Amygdala (tissue), 56 donors: ENCODE measurements around the gene BICDL2.

Experiments
- DNase-seq, 56 donors: peaks; one replicate each; lab custom pipeline; 2025; lab: John Stamatoyannopoulos, UW

The BICDL2 gene

DNA sequence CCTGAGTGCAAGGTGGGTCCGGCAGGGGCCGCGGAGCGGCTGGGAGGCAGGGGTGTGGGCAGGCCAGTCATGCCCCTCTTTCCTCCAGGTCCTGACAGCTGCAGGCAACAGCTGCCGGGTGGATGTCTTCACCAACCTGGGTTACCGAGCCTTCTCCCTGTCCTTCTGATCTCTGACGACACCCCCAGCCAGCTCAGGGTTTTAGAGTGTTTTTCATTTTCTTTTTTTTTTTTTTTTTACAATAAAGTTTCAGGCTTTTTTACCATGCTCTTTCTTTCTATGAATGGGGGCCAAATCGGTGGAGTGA, 9.3 kb downstream of the BICDL2 start:
- DNase-seq: no peak

DNA sequence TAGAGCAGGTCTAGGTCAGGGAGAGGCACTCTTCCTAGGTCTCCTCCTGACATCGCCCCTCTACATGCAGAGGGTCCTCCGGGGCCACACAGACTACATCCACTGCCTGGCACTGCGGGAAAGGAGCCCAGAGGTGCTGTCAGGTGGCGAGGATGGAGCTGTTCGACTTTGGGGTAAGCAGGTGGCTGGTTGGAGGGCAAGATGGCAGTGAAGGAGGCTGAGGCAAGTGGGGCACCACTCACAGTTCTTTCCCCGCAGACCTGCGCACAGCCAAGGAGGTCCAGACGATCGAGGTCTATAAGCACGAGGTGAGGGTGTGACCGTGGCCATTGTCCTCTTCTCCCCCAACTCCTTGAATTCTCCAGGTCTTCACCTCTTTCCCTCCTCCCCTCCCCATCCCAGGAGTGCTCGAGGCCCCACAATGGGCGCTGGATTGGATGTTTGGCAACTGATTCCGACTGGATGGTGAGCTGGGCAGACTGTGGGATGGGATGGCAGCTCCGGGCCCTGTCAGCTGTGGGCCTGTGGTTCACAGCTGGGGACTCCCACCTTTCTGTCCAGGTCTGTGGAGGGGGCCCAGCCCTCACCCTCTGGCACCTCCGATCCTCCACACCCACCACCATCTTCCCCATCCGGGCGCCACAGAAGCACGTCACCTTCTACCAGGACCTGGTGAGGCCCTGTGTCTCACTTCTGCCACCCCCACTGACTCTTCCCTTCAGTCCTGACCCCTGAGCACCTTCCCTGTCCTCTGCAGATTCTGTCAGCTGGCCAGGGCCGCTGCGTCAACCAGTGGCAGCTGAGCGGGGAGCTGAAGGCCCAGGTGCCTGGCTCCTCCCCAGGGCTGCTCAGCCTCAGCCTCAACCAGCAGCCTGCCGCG, 9.9 kb downstream of the BICDL2 start:
- no peak for DNase-seq

DNA sequence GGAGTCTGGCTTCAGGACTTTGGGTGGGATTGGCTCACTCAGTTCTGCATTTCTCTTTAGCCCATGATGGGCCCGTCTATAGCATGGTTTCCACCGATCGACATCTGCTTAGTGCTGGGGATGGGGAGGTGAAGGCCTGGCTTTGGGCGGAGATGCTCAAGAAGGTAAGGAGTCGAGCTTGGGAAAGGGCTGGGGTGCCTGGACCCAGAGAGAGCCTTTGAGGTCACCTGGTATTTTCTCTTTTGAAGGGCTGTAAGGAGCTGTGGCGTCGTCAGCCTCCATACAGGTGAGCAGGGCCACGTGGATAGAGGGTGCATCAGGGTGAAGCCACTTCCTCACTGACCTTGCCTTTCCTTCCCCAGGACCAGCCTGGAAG, 10.8 kb downstream of the BICDL2 start:
- DNase-seq: no peak

- DNase-seq: no peak
Measured at GRCh38 chr16:3025032-3026002, 11.4 kb downstream of the BICDL2 start.

- peak; percentile 70 to 98 (median 94) for DNase-seq
Measured at GRCh38 chr16:3023669-3024478, 12.9 kb downstream of the BICDL2 start, which contains the start of the genes HCFC1R1 and THOC6. HCFC1R1 (minus strand) TSS chr16:3023942; CDS start chr16:3023941, 1 bp downstream. THOC6 (plus strand) TSS chr16:3024035; CDS start chr16:3024327, 292 bp downstream.

- peak in 22 of 56 donors; percentile 25 to 75 (median 62) for DNase-seq
Measured at GRCh38 chr16:3023415-3023668, 13.4 kb downstream of the BICDL2 start.

DNA sequence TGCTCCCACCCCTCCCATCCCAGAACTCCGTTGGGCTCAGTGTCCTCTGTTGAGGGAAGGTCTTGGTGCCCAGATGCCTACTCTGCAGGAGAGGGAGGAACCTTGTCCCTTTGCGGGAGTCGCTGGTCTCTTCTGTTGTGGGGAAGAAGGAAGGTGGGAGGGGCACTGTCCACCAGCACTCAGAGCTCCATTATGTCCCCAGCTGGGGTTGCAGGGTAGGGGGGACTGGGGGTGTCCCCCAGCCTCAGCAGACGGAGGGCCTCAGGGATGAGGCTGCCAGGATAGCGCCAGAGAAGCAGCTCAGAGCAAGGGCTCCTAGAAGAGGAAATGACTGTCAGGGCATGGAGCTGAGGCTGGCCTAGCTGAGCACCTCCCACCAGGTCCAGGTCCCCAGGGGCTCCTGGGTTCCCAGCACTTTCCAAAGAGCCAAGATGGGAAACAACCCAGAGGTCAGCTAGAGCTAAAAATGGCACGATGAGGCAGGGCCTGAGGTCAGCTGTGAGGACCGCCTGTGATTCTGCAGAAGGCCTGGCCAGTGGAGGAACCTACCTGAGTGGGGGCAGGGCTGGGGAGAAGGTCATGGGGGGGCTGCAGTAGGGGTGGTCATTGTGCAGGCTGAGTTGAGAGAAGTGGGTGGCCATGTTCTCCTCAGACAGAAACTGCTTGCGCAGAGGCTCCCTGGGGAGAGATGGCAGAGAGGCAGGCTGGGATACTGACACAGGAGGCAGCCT, 13.9 kb downstream of the BICDL2 start:
- peak in 1 of 56 donors; percentile 37 for DNase-seq

DNA sequence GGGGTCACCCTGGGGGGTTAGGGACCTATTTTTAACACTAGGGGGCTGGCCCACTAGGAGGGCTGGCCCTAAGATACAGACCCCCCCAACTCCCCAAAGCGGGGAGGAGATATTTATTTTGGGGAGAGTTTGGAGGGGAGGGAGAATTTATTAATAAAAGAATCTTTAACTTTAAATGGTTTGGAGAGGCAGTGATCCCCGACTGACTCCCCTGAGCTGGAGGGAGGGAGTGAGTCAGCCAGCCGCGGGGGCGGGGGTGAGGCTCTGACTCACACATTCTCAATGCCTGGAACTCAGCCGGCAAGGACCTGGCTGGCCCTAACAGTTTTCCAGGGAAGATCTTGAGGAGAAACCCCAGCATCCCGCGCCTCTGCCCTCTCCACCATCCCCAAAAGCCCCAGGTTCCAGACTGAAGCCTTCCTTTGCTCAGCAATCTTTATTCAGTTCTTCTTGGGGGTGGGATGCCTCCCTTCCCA, 14.5 kb downstream of the BICDL2 start:
- peak in 33 of 56 donors; percentile 7 to 74 (median 32) for DNase-seq

- DNase-seq: peak in 18 of 56 donors; percentile 8 to 62 (median 22)
Measured at GRCh38 chr16:3021449-3022207, 15.1 kb downstream of the BICDL2 start.

GRCh38 chr16:3020604-3021448, 15.9 kb downstream of the BICDL2 start:
- peak in 19 of 56 donors; percentile 14 to 73 (median 30) for DNase-seq

GRCh38 chr16:3020247-3020603, 16.5 kb downstream of the BICDL2 start, which contains the start of gene TNFRSF12A:
TNFRSF12A (plus strand) TSS chr16:3020368; CDS start chr16:3020398, 30 bp downstream.
- DNase-seq: peak in 26 of 56 donors; percentile 11 to 65 (median 29)

DNA sequence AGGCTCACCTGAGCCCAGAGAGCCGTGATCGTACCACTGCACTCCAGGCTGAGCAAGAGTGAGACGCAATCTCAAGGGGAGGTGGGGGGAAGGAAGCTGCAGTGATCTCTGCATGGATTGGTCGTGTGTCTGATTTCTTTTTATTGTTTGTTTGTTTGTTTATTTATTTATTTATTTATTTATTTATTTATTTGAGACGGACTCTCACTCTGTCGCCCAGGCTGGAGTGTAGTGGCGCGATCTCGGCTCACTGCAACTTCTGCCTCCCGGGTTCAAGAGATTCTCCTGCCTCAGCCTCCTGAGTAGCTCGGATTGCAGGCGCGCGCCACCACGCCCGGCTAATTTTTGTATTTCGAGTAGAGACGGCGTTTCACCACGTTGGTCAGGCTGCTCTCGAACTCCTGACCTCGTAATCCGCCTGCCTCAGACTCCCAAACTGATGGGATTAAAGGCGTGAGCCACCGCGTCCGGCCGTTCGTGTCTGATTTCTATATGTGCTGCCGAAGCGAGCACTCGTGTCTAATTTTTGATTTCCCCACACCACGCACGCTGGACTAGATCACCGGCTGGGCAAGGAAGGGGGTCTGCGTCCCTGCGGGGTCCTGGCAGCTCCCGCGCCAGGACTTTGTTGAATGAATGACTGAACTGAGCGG, 17.0 kb downstream of the BICDL2 start:
- no peak for DNase-seq

- DNase-seq: peak in 2 of 56 donors; percentile 14 to 35
Measured at GRCh38 chr16:3017794-3018506, 18.8 kb downstream of the BICDL2 start, which contains the start of gene CLDN6. CLDN6 (minus strand) TSS chr16:3018183; CDS start chr16:3016021, 2,162 bp downstream.

GRCh38 chr16:3017344-3017743, 19.4 kb downstream of the BICDL2 start:
- DNase-seq: no peak

GRCh38 chr16:3015865-3016521, 20.8 kb downstream of the BICDL2 start:
- DNase-seq: no peak

GRCh38 chr16:3014971-3015370, 21.8 kb downstream of the BICDL2 start:
- no peak for DNase-seq
